ENCODE data around the gene AVPR1B. TPM values are rescaled to one million over a fixed set of nuclear protein-coding genes. Genes with fewer than 3 reads are reported as not detected.
"Not testable (repeated sequence)": the region's sequence is repeated elsewhere in the genome, so short reads cannot be mapped to it uniquely, and the experiment has no call there.

The AVPR1B gene
- polyA plus RNA-seq, 1 experiment, result not detected

DNA sequence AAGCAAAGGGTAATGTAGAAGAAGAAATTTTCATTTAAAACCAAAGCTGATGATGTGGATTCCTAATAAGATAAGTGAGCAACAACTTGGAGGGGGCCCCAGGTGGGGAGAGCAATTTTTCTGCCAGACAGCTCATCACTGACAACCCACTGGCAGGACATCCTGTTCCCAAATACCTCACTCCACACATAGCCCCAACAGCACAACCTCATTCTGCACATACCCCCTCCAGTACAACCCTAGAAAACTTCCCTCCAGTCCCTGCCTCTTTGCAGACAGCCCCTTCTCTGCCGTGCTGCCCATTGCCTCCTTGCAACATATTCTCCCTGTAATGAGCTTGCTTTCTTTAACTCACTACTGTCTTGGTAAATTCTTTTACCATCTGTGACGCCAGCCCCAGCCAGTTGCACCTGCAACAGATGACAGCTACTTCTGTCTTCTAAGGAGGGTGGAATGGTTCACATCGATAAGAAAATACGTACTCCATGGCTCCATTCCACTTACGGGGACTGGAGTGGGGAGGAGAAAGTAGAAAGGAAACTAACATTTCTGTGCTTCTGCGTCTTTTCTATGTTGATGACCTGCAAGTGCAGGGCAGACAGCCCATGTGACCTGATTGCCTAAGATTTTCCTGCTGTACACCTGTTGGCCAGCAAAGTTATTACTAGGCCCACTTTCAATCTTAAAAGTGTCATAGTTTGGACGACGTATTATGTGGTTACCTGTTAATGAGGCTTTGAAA, 49.5 kb downstream of the AVPR1B start:
- POLR2A ChIA-PET, result no interaction called here
- Histone ChIP-seq H3K4me3 (ENCODE audit: low read depth, low read length) (no peak overlapping the region), H3K36me3 (ENCODE audit: control insufficient read depth, insufficient read depth, low read length) (no peaks in the 10 kb centered on the region), H3K27me3 (ENCODE audit: control insufficient read depth, insufficient read depth, low read length) (peaks cover 19% of the 10 kb centered on the region)
- no peak for DNase-seq (ENCODE audit: low read depth)
- TF ChIP-seq, protein P1, sequence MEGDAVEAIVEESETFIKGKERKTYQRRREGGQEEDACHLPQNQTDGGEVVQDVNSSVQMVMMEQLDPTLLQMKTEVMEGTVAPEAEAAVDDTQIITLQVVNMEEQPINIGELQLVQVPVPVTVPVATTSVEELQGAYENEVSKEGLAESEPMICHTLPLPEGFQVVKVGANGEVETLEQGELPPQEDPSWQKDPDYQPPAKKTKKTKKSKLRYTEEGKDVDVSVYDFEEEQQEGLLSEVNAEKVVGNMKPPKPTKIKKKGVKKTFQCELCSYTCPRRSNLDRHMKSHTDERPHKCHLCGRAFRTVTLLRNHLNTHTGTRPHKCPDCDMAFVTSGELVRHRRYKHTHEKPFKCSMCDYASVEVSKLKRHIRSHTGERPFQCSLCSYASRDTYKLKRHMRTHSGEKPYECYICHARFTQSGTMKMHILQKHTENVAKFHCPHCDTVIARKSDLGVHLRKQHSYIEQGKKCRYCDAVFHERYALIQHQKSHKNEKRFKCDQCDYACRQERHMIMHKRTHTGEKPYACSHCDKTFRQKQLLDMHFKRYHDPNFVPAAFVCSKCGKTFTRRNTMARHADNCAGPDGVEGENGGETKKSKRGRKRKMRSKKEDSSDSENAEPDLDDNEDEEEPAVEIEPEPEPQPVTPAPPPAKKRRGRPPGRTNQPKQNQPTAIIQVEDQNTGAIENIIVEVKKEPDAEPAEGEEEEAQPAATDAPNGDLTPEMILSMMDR (IDR thresholded peaks at IDR 0.05; ENCODE audit: insufficient read depth, low read depth, low read length), result no peak
- CTCF ChIA-PET, result interaction anchor here (0.7 to 2.4 kb wide), 3 partner anchors 19 to 37 kb away, joined by 3 to 5 read pairs (median 4); no protein-coding TSS in a partner anchor

DNA sequence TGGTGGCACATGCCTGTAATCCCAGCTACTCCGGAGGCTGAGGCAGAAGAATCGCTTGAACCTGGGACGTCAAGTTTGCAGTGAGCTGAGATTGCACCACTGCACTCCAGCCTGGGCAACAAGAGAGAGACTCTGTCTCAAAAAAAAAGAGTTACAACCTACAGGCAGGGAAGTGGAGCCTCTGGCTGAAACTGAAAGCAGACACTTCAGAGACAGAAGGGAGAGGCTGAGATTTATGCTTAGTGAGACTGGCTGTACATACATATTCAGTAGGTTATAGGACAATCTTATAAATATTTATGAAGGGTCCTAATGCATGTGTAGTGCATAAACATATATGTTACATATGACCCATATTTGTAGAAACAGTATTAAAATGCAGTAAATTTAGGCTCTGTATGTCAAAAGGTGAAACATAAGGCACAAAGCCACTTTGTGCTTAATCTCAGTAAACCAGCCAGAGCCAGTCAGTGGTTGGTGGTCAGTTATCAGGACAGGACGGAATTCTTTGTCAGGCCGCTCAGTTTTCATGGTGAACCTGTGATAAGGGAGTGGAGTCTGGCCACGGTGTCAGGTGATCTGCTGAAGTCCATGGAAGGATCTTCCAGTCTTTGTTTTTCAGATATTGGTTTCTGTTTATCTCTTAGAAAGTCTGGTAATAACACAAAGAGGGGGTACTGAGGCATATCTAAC, 50.6 kb downstream of the AVPR1B start:
- POLR2A ChIA-PET, result no interaction called here
- TF ChIP-seq, protein P1 (IDR thresholded peaks at IDR 0.05; ENCODE audit: insufficient read depth, low read depth, low read length), result no peak
- H3K36me3 ChIP-seq (ENCODE audit: control insufficient read depth, insufficient read depth, low read length), result no peaks in the 10 kb centered on the region

DNA sequence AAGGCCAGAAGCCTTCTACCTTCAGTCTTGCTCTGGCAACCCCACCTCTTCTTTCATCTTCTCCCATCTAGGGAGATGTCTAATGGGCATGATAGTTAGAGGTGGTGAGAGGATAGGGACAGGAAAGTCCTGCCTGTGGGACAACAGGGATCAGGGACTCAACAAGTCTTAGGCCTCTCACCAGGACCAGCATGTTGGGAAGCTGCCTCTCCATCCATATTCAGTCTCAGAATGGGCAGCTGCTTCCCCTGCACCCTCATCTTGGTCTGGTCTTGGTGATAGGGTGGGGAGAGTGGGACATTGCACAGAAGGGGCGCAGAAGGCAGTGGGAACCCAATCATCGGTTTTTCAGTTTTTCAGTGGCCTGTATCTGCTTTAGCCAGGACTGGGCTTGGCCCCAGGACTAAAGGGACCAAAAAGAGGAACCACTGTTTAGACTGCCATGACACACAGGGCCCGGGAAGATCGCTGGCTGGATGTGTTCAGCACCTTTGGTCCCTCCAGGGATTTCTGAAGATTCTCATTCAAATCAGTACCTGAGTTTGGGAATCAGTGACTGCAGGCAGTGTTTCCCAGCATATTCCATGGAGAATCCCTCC, 51.5 kb downstream of the AVPR1B start:
- Histone ChIP-seq H3K27me3 (ENCODE audit: control insufficient read depth, insufficient read depth, low read length) (peaks cover 20% of the 10 kb centered on the region), H3K36me3 (ENCODE audit: control insufficient read depth, insufficient read depth, low read length) (no peaks in the 10 kb centered on the region), H3K4me3 (ENCODE audit: low read depth, low read length) (no peak overlapping the region)
- no peak for DNase-seq (ENCODE audit: low read depth)
- ChIA-PET POLR2A (no interaction called here), CTCF (no interaction called here)
- TF ChIP-seq, protein P1 (IDR thresholded peaks at IDR 0.05; ENCODE audit: insufficient read depth, low read depth, low read length), result no peak

More for the DNA sequence above, 50.6 kb downstream of the AVPR1B start:
- DNase-seq (ENCODE audit: low read depth), result no peak
- peaks cover 18% of the 10 kb centered on the region for H3K27me3 ChIP-seq (ENCODE audit: control insufficient read depth, insufficient read depth, low read length)
- no peak overlapping the region for H3K4me3 ChIP-seq (ENCODE audit: low read depth, low read length)
- CTCF ChIA-PET, result interaction anchor here (0.7 to 0.9 kb wide), 2 partner anchors 13 to 36 kb away, joined by 3 to 4 read pairs; no protein-coding TSS in a partner anchor

DNA sequence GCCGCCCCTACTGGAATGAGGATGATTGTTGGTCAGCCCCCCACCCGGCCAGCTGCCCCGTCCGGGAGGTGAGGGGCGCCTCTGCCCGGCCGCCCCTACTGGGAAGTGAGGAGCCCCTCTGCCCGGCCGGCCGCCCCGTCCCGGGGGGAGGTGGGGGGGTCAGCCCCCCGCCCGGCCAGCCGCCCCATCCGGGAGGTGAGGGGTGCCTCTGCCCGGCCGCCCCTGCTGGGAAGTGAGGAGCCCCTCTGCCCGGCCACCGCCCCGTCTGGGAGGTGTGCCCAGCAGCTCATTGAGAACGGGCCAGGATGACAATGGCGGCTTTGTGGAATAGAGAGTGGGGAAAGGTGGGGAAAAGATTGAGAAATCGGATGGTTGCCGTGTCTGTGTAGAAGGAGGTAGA, 52.7 kb downstream of the AVPR1B start:
- POLR2A ChIA-PET; CTCF ChIA-PET; DNase-seq (ENCODE audit: low read depth); H3K4me3 ChIP-seq (ENCODE audit: low read depth, low read length); H3K36me3 ChIP-seq (ENCODE audit: control insufficient read depth, insufficient read depth, low read length): not testable (repeated sequence)
- H3K27me3 ChIP-seq (ENCODE audit: control insufficient read depth, insufficient read depth, low read length), result peaks cover 16% of the 10 kb centered on the region

DNA sequence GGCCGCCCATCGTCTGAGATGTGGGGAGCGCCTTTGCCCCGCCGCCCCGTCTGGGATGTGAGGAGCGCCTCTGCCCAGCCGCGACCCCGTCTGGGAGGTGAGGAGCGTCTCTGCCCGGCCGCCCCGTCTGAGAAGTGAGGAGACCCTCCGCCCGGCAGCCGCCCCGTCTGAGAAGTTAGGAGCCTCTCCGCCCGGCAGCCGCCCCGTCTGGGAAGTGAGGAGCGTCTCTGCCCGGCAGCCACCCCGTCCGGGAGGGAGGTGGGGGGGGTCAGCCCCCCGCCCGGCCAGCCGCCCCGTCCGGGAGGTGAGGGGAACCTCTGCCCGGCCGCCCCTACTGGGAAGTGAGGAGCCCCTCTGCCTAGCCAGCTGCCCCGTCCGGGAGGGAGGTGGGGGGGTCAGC, 53.2 kb downstream of the AVPR1B start:
- peaks cover 18% of the 10 kb centered on the region for H3K27me3 ChIP-seq (ENCODE audit: control insufficient read depth, insufficient read depth, low read length)
- CTCF ChIA-PET; H3K4me3 ChIP-seq (ENCODE audit: low read depth, low read length); POLR2A ChIA-PET; DNase-seq (ENCODE audit: low read depth); H3K36me3 ChIP-seq (ENCODE audit: control insufficient read depth, insufficient read depth, low read length): not testable (repeated sequence)

DNA sequence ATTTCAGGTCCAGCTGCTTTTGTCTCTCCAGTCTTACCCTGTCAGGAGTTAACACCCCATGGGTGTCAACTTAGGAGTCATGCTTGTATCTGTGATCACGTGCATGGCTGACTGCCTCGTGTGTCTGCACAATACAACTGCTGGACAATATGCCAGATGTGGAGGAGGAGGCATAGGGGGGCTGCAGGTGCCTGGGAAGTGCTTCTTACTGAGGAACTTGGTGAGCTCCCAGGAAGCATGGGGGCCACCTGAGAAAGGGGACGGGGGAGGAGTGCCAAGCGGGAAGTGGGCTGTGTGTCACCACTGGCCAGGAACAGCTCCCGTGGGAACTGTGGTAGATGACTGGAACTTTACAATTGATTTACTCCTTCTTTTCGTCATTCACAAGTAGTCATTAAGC, 54.7 kb downstream of the AVPR1B start:
- H3K27me3 ChIP-seq (ENCODE audit: control insufficient read depth, insufficient read depth, low read length), result peaks cover 12% of the 10 kb centered on the region
- H3K36me3 ChIP-seq (ENCODE audit: control insufficient read depth, insufficient read depth, low read length), result no peaks in the 10 kb centered on the region
- TF ChIP-seq, protein P1 (IDR thresholded peaks at IDR 0.05; ENCODE audit: insufficient read depth, low read depth, low read length), result no peak
- POLR2A ChIA-PET, result no interaction called here
- H3K4me3 ChIP-seq (ENCODE audit: low read depth, low read length), result no peak overlapping the region
- no peak for DNase-seq (ENCODE audit: low read depth)
- CTCF ChIA-PET, result no interaction called here

Measured in BJ (cell line).